Stimulated activated CD4-positive, alpha-beta T cell treated with anti-CD3 and anti-CD28 coated beads, Interleukin-4, amount 100 ng/mL, for 4 hours (primary cell): ENCODE data around the gene GRID1.
"Not testable (repeated sequence)": the region's sequence is repeated elsewhere in the genome, so short reads cannot be mapped to it uniquely, and the experiment has no call there.

Experiments
- DNase-seq, 2 experiments: peaks; one replicate each; pipeline ENCODE4 v3.0.0-alpha.2; 2020

GRID1 gene

GRCh38 chr10:86250399-86250798, 116.2 kb downstream of the GRID1 start:
- DNase-seq = no peak

GRCh38 chr10:86249794-86250193, 116.8 kb downstream of the GRID1 start:
- DNase-seq = no peak

- no peak for DNase-seq
These were observed 118.5 kb downstream of the GRID1 start for GRCh38 chr10:86248062-86248461.

GRCh38 chr10:86247588-86247987, 119.0 kb downstream of the GRID1 start:
- DNase-seq = no peak

GRCh38 chr10:86247073-86247472, 119.5 kb downstream of the GRID1 start:
- DNase-seq = no peak

DNA sequence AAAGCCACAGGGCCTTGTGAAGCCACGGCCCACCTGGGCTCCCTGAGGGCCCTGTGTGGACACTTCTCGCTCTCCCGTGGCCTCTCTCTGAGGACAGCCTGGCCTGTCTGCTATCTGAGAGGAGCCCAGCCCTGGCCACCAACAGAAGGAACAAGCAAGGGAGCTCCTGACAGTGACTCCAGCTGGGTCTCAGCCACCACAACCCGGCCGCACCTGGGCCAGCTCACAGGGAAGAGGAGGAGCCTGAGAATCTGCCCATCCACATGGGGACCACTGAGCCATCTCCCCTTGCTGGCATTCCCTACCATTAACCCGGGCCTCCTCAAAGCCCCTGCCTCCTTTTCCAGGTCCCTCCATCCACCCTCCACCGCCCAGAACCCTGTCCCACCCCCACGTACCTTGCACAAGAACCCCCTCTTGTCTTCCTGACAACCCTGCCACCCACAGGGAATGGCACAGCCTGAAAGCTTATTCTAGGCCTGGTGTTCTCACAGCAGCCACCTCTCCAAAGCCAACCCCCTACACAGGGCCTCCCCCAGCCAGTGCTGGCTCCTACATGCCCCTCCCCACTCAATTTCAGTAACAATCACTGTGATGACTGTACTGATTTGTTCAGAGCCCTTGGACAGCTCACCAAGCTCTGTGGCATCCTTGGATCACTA, 120.2 kb downstream of the GRID1 start:
- no peak for DNase-seq

- no peak for DNase-seq
These were observed 121.6 kb downstream of the GRID1 start for GRCh38 chr10:86245015-86245394.

DNA sequence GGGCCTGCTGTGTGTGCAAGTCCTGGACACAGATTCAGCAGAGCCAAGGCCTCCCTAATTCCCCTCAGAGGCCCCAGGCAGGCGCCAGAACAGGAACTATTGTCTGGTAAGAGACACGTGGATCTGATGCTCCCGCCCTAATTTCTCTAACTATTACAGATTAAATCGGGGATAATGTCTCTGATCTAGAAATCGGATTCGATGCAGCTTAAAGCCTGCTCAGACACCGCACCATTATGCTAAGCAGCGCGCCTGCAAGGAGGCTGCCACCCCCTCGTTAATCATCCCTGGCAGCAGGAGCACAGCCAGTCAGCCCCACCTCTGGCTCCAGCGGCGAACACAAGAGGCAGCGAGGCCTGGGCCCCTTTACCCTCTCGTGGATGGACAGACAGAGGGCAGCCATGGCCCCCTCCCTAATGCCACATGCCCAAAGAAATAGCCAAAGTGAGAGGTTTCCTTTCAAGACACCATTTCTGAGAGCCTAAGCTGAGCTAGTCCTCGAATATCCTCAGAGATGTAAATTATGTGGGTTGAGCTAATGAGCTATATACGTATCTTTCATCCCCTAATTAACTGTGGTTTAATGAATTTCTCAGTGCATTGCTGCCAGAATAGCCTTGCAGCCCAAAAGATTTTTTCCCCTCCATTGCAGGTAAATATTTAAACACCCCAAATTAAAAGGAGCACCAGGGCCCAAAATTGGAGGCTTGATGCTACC, 122.1 kb downstream of the GRID1 start:
- DNase-seq = no peak

DNA sequence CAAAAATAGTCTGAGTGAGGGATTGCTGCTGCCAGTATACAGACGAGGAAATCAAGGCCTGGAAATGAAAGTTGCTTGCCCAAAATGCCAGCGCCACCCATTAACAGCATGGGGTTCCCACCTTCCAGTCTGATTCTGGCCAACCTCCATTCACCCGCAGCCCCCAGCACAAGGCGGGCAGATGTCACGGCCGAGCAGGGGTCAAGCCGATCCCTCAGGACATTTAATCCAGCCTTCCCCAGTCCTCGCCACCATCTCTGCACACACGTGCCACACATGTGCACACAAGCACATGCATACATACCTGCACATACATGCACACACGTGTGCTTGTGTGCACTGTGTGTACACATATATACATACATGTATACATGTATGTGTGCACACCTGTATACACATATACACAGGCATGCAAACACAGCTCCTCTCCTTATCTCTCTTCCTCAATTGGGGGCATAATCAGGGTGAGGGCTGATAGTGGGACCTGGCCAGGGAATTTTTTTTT, 122.9 kb downstream of the GRID1 start:
- DNase-seq = no peak

- no peak for DNase-seq
These were observed 123.8 kb downstream of the GRID1 start for GRCh38 chr10:86242761-86243160.

- DNase-seq = not testable (repeated sequence)
These were observed 128.5 kb downstream of the GRID1 start for GRCh38 chr10:86238089-86238488.

DNA sequence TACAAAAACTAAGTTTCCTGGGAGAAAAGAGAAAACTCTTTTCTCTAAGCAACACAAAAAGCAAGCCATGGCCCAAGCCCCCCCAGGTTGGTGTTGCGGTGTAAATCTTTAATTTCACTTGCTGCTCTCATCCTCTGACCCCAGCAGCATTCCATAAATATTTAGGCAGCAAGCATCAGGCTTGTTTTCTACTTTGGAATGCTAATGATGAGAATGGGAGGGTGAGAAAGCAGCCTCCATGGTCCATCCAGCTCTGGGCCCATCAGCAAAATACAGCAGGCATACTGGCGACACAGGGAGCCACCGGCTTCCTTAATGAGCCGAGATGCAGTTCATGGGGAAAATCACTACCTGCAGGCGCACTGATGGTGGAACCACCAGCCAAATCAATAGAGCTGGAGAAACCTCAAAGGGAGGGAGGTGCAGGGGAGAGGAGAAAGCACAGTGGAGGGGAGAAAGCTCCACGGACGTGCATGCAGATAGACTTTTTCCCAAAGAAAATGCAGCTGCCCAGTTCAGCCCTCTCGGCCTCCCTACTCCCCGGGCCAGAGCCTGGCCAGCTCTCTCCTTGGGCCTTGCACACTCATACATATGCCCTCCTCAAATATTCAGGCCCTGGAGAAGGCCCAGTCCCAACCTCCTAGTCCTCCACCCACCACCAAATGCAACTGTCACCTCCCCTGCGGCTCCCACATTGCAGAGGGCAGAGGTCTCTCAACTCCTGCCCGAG, 131.9 kb downstream of the GRID1 start:
- no peak for DNase-seq

- DNase-seq = no peak
These were observed 132.5 kb downstream of the GRID1 start for GRCh38 chr10:86234107-86234506.

- no peak for DNase-seq
These were observed 133.5 kb downstream of the GRID1 start for GRCh38 chr10:86233131-86233530.

DNA sequence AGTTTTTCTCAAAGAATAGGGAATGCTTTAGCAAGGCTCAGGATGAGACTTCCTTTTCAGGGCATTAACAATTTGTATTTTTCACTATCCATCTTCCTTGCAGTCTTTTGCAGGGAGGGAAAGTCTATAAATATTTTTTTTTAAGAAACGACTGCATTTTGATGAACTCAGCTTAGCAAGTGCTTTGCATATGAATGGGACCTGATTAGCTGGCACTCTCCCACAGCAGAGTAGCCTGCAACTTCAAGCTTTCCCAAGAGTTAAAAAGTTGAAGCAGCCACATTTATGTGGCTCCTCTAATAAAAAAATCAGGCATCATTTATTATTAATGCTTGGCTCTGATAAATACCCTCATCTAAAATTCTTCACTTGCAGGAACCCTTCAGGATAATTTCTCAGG, 134.0 kb downstream of the GRID1 start:
- no peak for DNase-seq

- no peak for DNase-seq
These were observed 134.6 kb downstream of the GRID1 start for GRCh38 chr10:86231796-86232560.

GRCh38 chr10:86230557-86231180, 135.9 kb downstream of the GRID1 start:
- no peak for DNase-seq

DNA sequence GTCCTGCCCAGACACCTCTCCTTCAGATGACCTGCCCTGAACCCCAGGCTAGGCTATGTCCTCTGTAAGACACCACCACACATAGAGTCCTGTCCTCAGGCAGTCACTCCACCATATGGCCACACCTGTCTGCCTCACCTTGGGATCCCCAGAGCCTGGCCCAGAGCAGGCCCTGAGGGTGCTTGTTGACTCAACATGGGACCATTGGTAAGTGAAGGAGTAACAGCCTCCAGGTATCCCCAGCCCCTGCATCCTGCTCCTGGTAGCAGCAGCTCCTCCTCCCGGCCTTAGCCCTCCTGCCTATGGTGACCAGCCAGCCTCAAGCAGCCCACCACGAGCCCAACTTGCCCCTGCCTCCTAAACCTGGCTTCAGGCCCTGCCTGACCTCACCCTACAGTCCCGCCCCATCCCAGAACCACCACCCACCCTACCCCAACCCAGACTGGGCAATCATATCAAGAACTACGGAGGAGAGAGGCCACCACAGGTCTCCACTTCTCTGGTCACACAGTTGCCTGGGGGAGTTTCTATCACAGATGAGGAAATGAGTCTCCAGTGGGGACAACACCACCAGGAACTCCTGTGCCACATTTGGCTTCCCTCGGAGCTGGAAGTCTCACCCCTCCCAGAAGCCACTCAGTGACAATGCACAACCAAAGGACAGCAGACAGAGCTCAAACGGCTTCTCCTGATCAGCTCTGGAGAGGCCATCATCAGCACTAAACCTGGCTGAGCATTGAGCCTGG, 136.6 kb downstream of the GRID1 start:
- DNase-seq = no peak

- DNase-seq = no peak
These were observed 137.2 kb downstream of the GRID1 start for GRCh38 chr10:86229376-86229775.

GRCh38 chr10:86227501-86228258, 138.9 kb downstream of the GRID1 start:
- DNase-seq = no peak

GRCh38 chr10:86226781-86227201, 139.8 kb downstream of the GRID1 start:
- no peak for DNase-seq
